ENCODE data around the gene HIVEP3.

GRCh38 chr1:41662061-41662764, 256.5 kb downstream of the HIVEP3 start:
- TF ChIP-seq POLR2A (IDR thresholded peaks at IDR 0.05), result no peak
- TF ChIP-seq CTCF (IDR thresholded peaks at IDR 0.05), result no peak

All from lower leg skin (tissue), 3 donors.